ENCODE data around the gene HHATL.

HHATL gene

DNA sequence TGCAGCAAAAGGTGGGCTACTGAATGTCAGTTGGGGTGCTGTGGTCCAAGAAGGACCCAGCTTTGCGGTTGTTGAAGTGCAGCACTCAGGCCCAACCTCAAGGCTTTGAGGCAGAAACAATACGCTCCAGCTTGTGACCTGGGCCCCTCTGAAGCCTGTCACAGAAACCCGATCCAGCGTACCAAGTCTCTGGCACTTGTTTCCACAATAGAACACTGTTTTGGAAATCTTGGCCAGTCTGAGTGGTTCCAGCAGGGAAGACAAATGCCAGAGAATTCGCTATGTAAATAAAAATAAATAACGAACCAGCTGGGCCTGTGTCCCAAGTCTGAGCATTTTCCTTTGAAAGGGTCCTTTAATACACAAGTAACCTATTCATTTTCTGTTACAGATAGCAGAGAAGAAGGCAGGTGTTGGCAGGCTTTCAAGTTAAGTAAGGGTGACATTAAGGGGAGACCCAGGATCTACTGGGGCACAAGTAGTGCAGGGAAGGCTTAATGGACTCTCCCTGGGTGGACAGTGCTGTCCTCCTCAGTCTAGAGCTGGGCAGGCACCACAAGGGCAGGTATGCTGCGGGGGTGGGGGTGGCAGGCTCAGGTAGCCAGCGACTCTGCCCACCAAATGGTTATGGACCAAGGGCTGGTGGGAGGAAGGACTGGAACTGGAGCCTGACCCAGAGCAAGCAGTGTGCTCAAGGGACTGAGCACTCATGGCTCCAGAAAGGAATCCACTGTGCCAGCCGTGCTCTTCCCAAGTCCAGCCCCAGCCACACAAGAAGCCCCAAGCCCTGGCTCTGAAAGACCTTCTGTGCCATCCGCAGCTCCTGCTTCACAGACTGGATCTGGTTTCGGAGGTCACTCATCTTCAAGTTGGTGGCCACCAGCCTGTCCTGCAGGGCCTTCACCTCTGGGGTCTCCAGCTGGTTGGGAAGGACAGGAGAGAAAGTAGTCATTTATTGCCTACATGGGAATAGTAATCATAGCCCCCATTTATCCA is 44.2 kb upstream of the HHATL start:
- H3K4me3 ChIP-seq (ENCODE audit: low read length), result no peak overlapping the region

DNA sequence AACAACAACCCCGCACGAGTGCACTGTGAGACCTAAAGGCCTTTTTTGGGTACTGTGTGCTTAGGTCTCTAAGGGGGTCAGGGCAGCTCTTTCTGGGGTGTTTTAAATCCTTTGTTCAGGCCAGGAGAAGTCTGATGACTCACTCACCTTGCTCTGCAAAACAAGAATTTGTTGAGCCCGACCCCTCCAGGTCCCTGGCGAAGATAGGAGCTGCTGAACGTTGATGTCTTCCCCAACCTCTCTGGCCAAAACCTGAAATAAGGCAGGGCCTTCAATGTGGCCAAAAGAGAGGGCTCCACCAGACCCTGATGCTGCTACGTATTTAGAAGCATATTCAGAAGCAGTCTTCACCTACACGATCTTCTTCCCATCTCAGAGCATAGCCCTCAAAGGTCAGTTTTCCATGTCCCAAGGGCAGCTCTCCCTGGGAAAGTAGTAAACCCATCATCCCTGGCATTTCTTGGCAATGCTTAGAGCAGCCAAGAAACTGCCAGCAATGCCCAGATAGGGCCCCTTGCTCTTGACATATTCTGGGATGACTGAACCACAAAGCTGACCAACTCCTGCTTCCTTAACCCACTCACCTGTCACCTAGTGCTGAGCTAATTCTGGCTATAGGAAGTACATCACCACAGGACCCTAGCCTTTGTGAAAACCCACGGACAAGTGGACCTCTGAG is 43.3 kb upstream of the HHATL start:
- TF ChIP-seq, protein P1, sequence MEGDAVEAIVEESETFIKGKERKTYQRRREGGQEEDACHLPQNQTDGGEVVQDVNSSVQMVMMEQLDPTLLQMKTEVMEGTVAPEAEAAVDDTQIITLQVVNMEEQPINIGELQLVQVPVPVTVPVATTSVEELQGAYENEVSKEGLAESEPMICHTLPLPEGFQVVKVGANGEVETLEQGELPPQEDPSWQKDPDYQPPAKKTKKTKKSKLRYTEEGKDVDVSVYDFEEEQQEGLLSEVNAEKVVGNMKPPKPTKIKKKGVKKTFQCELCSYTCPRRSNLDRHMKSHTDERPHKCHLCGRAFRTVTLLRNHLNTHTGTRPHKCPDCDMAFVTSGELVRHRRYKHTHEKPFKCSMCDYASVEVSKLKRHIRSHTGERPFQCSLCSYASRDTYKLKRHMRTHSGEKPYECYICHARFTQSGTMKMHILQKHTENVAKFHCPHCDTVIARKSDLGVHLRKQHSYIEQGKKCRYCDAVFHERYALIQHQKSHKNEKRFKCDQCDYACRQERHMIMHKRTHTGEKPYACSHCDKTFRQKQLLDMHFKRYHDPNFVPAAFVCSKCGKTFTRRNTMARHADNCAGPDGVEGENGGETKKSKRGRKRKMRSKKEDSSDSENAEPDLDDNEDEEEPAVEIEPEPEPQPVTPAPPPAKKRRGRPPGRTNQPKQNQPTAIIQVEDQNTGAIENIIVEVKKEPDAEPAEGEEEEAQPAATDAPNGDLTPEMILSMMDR (conservative IDR thresholded peaks at IDR 0.05; ENCODE audit: low read depth, low read length), result no peak
- DNase-seq (ENCODE audit: low read depth), result no peak
- no peak overlapping the region for H3K4me3 ChIP-seq (ENCODE audit: low read length)

More for the DNA sequence above, 44.2 kb upstream of the HHATL start:
- TF ChIP-seq, protein P1 (conservative IDR thresholded peaks at IDR 0.05; ENCODE audit: low read depth, low read length), result no peak
- no peak for DNase-seq (ENCODE audit: low read depth)

DNA sequence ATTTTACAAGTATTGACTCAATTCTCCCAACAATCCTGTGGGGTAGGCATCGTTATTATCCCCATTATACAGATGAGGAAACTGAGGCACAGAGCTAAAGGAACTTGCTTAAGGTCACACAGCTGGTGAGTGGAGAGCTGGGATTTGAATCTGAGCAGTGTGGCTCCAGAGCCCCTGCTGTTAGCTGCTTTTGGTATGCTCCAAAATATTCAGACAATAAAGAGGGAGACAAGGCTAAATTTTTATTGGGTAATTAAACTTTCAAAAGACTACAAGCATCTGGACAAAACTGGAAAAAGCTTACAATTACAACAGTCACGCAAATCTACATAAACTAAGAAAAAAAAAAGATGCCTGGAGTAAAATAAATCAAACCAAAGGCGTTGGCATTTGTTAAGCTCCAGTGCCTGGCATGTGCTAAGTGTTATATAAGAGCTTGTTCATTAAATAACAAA is 42.7 kb upstream of the HHATL start:
- H3K4me3 ChIP-seq (ENCODE audit: low read length), result no peak overlapping the region
- no peak for DNase-seq (ENCODE audit: low read depth)
- TF ChIP-seq, protein P1 (conservative IDR thresholded peaks at IDR 0.05; ENCODE audit: low read depth, low read length), result no peak

DNA sequence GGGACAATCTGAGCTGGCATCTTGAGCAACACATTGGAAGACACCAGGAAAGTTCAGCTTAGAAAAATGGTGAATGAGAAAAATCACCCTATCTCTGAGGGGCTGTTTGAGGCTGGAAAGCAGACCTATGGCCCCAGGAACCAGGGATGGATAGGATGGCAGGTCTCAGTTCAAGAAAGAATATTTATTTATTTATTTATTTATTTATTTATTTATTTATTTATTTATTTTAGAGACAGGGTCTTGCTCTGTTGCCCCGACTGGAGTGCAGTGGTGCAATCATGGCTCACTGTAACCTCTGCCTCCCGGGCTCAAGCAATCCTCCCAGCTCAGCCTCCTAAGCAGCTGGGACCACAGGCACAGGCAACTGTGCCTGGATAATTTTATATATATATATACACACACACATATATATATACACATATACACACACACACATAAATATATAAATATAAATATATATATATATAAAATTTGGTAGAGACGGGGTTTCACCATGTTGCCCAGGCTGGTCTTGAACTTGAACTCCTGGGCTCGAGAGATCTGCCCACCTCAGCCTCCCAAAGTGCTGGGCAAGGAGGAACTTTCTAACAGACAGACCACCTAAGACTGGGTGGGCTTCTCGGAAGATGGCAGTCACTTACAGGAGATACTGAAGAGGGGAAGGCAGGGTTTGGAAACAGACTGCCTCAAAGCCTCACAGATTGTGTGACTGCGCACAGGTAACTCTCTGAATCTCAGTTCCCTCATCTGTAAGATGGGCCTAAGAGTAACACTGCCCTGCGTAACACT is 40.8 kb upstream of the HHATL start:
- TF ChIP-seq, protein P1 (conservative IDR thresholded peaks at IDR 0.05; ENCODE audit: low read depth, low read length), result no peak
- no peak overlapping the region for H3K4me3 ChIP-seq (ENCODE audit: low read length)
- no peak for DNase-seq (ENCODE audit: low read depth)

DNA sequence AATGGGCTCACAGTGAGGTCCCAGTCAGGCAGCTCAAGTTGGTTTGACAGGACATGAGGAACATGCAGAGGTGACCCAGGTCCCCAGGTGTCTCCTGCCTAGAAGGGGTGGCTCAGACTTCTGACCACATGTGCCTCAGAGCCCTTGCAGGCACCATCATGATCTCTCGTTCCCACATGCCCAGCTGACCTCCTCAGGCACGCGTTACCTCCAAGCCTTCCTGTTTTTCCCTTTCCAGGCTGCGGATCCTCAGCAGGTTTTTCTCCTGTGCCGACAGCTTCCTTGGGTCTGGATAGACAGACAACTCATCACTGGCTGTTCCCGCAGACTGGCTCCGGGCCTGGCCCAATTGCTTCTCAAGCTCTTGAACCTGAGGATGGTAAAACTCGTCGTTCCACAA is 40.1 kb upstream of the HHATL start:
- no peak for DNase-seq (ENCODE audit: low read depth)
- TF ChIP-seq, protein P1 (conservative IDR thresholded peaks at IDR 0.05; ENCODE audit: low read depth, low read length), result no peak
- H3K4me3 ChIP-seq (ENCODE audit: low read length), result no peak overlapping the region

DNA sequence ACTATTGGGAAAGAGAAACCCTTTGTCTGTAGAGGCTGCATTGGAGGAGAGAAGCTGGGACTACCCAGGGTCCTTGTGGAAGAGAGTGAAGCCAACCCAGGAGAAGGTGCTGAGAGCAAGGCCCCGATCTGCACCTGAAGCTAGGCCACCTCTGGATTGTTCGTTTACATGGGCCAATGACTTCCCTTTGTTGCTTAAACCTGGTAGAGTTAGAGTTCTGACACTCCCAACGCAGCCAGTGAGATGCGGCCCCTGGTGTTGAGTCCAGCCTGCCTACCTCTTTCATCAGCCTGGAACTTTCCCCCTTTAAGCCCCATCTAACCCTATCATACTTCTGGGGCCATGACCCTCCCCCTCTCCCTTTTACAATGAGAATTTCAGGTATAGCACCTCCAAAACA is 39.7 kb upstream of the HHATL start:
- no peak overlapping the region for H3K4me3 ChIP-seq (ENCODE audit: low read length)
- TF ChIP-seq, protein P1 (conservative IDR thresholded peaks at IDR 0.05; ENCODE audit: low read depth, low read length), result no peak
- no peak for DNase-seq (ENCODE audit: low read depth)
